HG02571 (cell line): ENCODE results near the gene AGO4.

Experiments
- ATAC-seq: cut with Tn5 transposase; IDR thresholded peaks from one replicate; pipeline ENCODE4 v1.9.1; 2021; ENCODE audit warnings: mild to moderate bottlenecking, moderate library complexity; ENCODE audit not compliant: unreplicated experiment

AGO4 gene

GRCh38 chr1:35894183-35894582 lies 86.4 kb downstream of the AGO4 start:
- no peak for ATAC-seq

GRCh38 chr1:35894656-35895055 lies 86.8 kb downstream of the AGO4 start:
- no peak for ATAC-seq

- no peak for ATAC-seq
Observed at GRCh38 chr1:35899941-35900340, 92.1 kb downstream of the AGO4 start.

GRCh38 chr1:35901235-35901634 lies 93.4 kb downstream of the AGO4 start:
- ATAC-seq: no peak

GRCh38 chr1:35902671-35903070 lies 94.9 kb downstream of the AGO4 start:
- ATAC-seq: no peak
